ENCODE measurements around the gene EMX1.

EMX1 gene

DNA sequence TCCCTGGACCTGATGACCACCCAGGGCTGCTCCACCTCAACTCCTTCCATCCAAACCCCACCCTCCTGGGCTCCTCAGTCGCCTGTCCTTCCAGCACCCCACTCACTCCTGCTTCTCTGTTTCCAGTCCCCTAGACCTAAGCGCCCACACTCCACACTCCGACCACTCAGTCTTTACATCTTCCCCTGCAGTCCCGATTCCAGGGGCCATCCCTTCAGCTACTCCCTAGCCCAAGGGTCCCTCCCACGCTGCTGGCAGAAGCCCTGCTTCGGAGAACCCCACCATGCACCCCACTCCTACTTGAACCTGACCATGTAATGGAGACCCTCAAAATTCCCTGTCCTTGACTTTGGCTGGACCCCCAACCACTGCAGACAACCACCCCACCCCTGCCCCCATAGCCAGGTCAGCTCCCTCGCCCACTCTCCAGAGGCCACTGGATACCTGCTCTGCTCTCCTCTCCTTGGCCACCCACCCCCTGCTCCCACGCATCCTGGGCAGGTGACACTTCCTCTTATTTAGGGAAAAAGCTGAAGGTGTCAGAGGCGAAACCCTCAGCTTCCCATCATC is 28.2 kb downstream of the EMX1 start:
- TF ChIP-seq, protein P1, sequence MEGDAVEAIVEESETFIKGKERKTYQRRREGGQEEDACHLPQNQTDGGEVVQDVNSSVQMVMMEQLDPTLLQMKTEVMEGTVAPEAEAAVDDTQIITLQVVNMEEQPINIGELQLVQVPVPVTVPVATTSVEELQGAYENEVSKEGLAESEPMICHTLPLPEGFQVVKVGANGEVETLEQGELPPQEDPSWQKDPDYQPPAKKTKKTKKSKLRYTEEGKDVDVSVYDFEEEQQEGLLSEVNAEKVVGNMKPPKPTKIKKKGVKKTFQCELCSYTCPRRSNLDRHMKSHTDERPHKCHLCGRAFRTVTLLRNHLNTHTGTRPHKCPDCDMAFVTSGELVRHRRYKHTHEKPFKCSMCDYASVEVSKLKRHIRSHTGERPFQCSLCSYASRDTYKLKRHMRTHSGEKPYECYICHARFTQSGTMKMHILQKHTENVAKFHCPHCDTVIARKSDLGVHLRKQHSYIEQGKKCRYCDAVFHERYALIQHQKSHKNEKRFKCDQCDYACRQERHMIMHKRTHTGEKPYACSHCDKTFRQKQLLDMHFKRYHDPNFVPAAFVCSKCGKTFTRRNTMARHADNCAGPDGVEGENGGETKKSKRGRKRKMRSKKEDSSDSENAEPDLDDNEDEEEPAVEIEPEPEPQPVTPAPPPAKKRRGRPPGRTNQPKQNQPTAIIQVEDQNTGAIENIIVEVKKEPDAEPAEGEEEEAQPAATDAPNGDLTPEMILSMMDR (conservative IDR thresholded peaks at IDR 0.05; ENCODE audit: low read depth, low read length), result no peak
- Histone ChIP-seq H3K4me2 (no peak overlapping the region), H3K4me1 (ENCODE audit: low read depth, poor library complexity, severe bottlenecking) (no peaks in the 10 kb centered on the region), H4K20me1 (ENCODE audit: insufficient read depth) (no peaks in the 10 kb centered on the region), H3K27me3 (ENCODE audit: insufficient read depth, low read depth) (no peaks in the 10 kb centered on the region), H3K9ac (no peak overlapping the region), H3K79me2 (ENCODE audit: insufficient read depth, low read depth) (no peaks in the 10 kb centered on the region), H2AFZ (ENCODE audit: low read depth) (no peak overlapping the region), H3K36me3 (ENCODE audit: insufficient read depth) (no peaks in the 10 kb centered on the region), H3K4me3 (IDR thresholded peaks at IDR 0.05; ENCODE audit: insufficient read depth, low read depth, low read length) (no peak overlapping the region), H3K27ac (no peak overlapping the region)

DNA sequence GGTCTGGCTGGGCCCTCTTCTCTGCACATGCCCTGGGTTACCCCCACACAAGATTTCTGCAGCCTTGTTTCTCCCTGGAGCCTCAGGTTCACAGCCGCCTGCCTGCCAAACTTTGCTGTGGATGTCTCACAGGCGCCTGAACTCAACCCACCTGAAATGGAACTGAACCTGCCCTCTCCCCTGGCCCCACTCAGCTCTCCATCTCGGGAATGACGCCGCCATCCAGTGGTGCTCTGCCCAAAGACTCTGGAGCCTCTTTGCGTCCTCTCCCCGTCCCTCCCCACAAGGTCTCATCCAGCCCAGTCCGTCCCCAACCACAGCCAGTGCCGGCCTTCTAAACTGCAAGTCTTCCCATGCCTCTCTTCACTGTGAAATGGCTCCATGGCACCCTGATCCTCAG is 29.1 kb downstream of the EMX1 start:
- Histone ChIP-seq H3K36me3 (ENCODE audit: insufficient read depth) (no peaks in the 10 kb centered on the region), H3K4me2 (no peak overlapping the region), H3K9ac (no peak overlapping the region), H4K20me1 (ENCODE audit: insufficient read depth) (no peaks in the 10 kb centered on the region), H3K79me2 (ENCODE audit: insufficient read depth, low read depth) (no peaks in the 10 kb centered on the region), H3K27me3 (ENCODE audit: insufficient read depth, low read depth) (no peaks in the 10 kb centered on the region), H3K4me3 (IDR thresholded peaks at IDR 0.05; ENCODE audit: insufficient read depth, low read depth, low read length) (no peak overlapping the region), H3K27ac (no peak overlapping the region), H2AFZ (ENCODE audit: low read depth) (no peak overlapping the region), H3K4me1 (ENCODE audit: low read depth, poor library complexity, severe bottlenecking) (no peaks in the 10 kb centered on the region)
- TF ChIP-seq, protein P1 (conservative IDR thresholded peaks at IDR 0.05; ENCODE audit: low read depth, low read length), result no peak

DNA sequence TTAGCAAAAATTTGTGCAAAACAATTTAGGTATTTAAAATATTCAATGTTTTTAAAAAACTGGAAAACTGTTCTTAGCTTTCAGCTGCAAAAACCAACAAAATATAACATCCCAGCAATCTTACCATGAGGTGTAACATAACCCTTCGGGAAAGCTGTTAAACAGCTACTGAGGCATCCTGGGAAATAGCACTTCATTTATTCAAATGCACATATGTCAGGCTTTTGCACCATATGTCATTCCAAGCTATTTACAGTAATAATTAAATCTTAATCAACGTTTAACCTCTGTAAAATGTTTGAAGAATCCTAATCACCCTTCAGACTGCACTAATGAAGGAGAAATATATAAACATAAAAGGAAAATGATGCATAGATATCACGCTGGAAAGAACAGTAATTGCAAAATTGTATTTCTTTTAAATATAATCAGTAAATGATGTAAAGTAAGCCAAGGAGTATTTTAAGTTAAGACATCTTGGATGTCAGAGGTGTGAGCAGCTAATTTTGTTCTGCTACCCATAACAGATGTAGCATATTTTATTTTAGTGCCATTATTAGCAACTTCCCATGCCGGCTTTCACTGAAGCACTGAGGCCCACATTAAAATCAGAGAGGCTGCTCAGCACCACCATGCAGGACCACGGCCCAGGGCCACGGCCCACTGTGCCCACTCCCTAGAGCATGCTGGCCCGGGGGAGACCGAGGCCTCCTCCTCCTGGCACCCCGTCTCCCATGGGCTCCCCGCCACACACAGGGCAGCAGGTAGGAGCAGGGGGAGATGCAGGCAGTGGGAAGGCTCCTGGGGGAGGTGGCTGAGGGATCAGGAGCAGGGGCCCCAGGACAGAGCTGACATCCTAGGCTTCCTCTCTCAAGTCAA is 30.9 kb downstream of the EMX1 start:
- H3K9ac ChIP-seq, result no peak overlapping the region
- H3K27me3 ChIP-seq (ENCODE audit: insufficient read depth, low read depth), result no peaks in the 10 kb centered on the region
- TF ChIP-seq, protein P1 (conservative IDR thresholded peaks at IDR 0.05; ENCODE audit: low read depth, low read length), result no peak
- no peaks in the 10 kb centered on the region for H4K20me1 ChIP-seq (ENCODE audit: insufficient read depth)
- H3K79me2 ChIP-seq (ENCODE audit: insufficient read depth, low read depth), result no peaks in the 10 kb centered on the region
- H3K4me3 ChIP-seq (IDR thresholded peaks at IDR 0.05; ENCODE audit: insufficient read depth, low read depth, low read length), result no peak overlapping the region
- H3K27ac ChIP-seq, result no peak overlapping the region
- no peaks in the 10 kb centered on the region for H3K4me1 ChIP-seq (ENCODE audit: low read depth, poor library complexity, severe bottlenecking)
- H3K36me3 ChIP-seq (ENCODE audit: insufficient read depth), result no peaks in the 10 kb centered on the region
- no peak overlapping the region for H2AFZ ChIP-seq (ENCODE audit: low read depth)
- no peak overlapping the region for H3K4me2 ChIP-seq

DNA sequence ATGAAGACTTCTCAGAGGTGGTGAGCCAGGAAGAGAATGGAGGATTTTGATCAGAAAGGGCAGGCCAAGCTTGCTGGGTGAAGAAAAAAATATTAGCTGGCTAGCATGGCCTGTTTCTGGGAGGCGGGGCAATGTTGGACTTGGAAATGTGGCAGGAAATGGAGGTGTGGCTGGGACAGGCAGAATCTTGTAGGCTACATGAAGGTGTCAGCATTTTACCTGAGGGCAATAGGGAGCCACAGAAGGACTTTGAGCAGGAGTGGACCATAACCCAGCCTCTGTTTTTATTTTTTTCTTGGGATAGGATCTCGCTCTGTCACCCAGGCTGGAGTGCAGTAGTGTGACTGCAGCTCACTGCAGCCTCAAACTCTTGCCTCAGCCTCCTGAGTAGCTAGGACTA is 31.7 kb downstream of the EMX1 start:
- no peak overlapping the region for H2AFZ ChIP-seq (ENCODE audit: low read depth)
- no peaks in the 10 kb centered on the region for H3K36me3 ChIP-seq (ENCODE audit: insufficient read depth)
- H3K79me2 ChIP-seq (ENCODE audit: insufficient read depth, low read depth), result no peaks in the 10 kb centered on the region
- H3K4me2 ChIP-seq, result no peak overlapping the region
- TF ChIP-seq, protein P1 (conservative IDR thresholded peaks at IDR 0.05; ENCODE audit: low read depth, low read length), result no peak
- no peaks in the 10 kb centered on the region for H3K27me3 ChIP-seq (ENCODE audit: insufficient read depth, low read depth)
- H3K9ac ChIP-seq, result no peak overlapping the region
- no peak overlapping the region for H3K27ac ChIP-seq
- H3K4me1 ChIP-seq (ENCODE audit: low read depth, poor library complexity, severe bottlenecking), result no peaks in the 10 kb centered on the region
- H3K4me3 ChIP-seq (IDR thresholded peaks at IDR 0.05; ENCODE audit: insufficient read depth, low read depth, low read length), result no peak overlapping the region
- no peaks in the 10 kb centered on the region for H4K20me1 ChIP-seq (ENCODE audit: insufficient read depth)

Measured in KMS-11 (cell line).